H9 (cell line): ENCODE results near the gene UCKL1. TPM values are rescaled to one million over a fixed set of nuclear protein-coding genes. Genes with fewer than 3 reads are reported as not detected.
"Not testable (repeated sequence)": the region's sequence is repeated elsewhere in the genome, so short reads cannot be mapped to it uniquely, and the experiment has no call there.

Experiments
- DNase-seq: peaks from one replicate; pipeline ENCODE4 v3.0.0-alpha.2; 2017
- H2AFZ ChIP-seq: one replicate; pipeline ENCODE4 v1.6.1; 2013; ENCODE audit warnings: mild to moderate bottlenecking, low read length, control low read depth, moderate library complexity
- H2AK5ac ChIP-seq: 2 replicates; pipeline ENCODE4 v1.6.1; 2013; ENCODE audit warnings: low read length, control low read depth, mixed read lengths; ENCODE audit not compliant: insufficient read length
- H2BK120ac ChIP-seq: one replicate; pipeline ENCODE4 v1.6.1; 2013; ENCODE audit warnings: low read depth, mild to moderate bottlenecking, low read length, control low read depth, inconsistent platforms; ENCODE audit not compliant: poor library complexity, severe bottlenecking
- H2BK12ac ChIP-seq: 2 replicates; pipeline ENCODE4 v1.6.1; 2013; ENCODE audit warnings: low read length, control low read depth, mixed read lengths, low read depth; ENCODE audit not compliant: insufficient read length
- H2BK15ac ChIP-seq: 2 replicates; pipeline ENCODE4 v1.6.1; 2013; ENCODE audit warnings: low read depth, low read length, control low read depth
- H2BK20ac ChIP-seq: one replicate; pipeline ENCODE4 v1.6.1; 2013; ENCODE audit warnings: low read depth, mild to moderate bottlenecking, low read length, control low read depth, inconsistent platforms; ENCODE audit not compliant: poor library complexity, severe bottlenecking
- H2BK5ac ChIP-seq: 2 replicates; pipeline ENCODE4 v1.6.1; 2013; ENCODE audit warnings: low read length, control low read depth, mixed read lengths; ENCODE audit not compliant: insufficient read length
- H3K14ac ChIP-seq: 2 replicates; pipeline ENCODE4 v1.6.1; 2013; ENCODE audit warnings: low read length, control low read depth; ENCODE audit not compliant: insufficient read depth
- H3K18ac ChIP-seq: 2 replicates; pipeline ENCODE4 v1.6.1; 2013; ENCODE audit warnings: low read depth, mild to moderate bottlenecking, mixed read lengths, low read length, control low read depth; ENCODE audit not compliant: insufficient read length
- H3K23ac ChIP-seq: 2 replicates; pipeline ENCODE4 v1.6.1; 2013; ENCODE audit warnings: low read length, control low read depth, mixed read lengths, low read depth; ENCODE audit not compliant: insufficient read length
- H3K23me2 ChIP-seq: 2 replicates; pipeline ENCODE4 v1.6.1; 2013; ENCODE audit warnings: low read depth, mild to moderate bottlenecking, mixed read lengths, low read length, control low read depth; ENCODE audit not compliant: insufficient read length, poor library complexity, severe bottlenecking
- H3K27ac ChIP-seq: 2 replicates; pipeline ENCODE4 v1.5.1; 2013; ENCODE audit warnings: low read length, control low read depth, mixed read lengths, low read depth; ENCODE audit not compliant: insufficient read length
- H3K27me3 ChIP-seq: 2 replicates; pipeline ENCODE4 v1.6.1; 2013; ENCODE audit warnings: low read length, control low read depth, inconsistent platforms; ENCODE audit not compliant: insufficient read depth
- H3K4ac ChIP-seq: 2 replicates; pipeline ENCODE4 v1.6.1; 2013; ENCODE audit warnings: low read depth, mild to moderate bottlenecking, control low read depth, inconsistent platforms, low read length, moderate library complexity
- H3K4me1 ChIP-seq: 2 replicates; pipeline ENCODE4 v1.6.1; 2013; ENCODE audit warnings: low read length, control low read depth, inconsistent platforms; ENCODE audit not compliant: insufficient read depth
- H3K4me2 ChIP-seq: 2 replicates; pipeline ENCODE4 v1.6.1; 2013; ENCODE audit warnings: low read length, control low read depth, mixed read lengths; ENCODE audit not compliant: insufficient read length, insufficient read depth
- H3K56ac ChIP-seq: 2 replicates; pipeline ENCODE4 v1.6.1; 2013; ENCODE audit warnings: low read depth, mild to moderate bottlenecking, mixed read lengths, low read length, control low read depth; ENCODE audit not compliant: insufficient read length
- H3K79me1 ChIP-seq: 2 replicates; pipeline ENCODE4 v1.6.1; 2013; ENCODE audit warnings: low read depth, mild to moderate bottlenecking, moderate library complexity, low read length, control low read depth, inconsistent platforms; ENCODE audit not compliant: insufficient read depth, poor library complexity, severe bottlenecking
- H3K79me2 ChIP-seq: 2 replicates; pipeline ENCODE4 v1.6.1; 2013; ENCODE audit warnings: low read length, control low read depth, inconsistent platforms; ENCODE audit not compliant: insufficient read depth
- H3K9ac ChIP-seq: 2 replicates; pipeline ENCODE4 v1.6.1; 2013; ENCODE audit warnings: low read length, control low read depth, mixed read lengths; ENCODE audit not compliant: insufficient read length; ENCODE audit errors: extremely low read depth
- H3K9me3 ChIP-seq: one replicate; pipeline ENCODE4 v1.6.1; 2013; ENCODE audit warnings: low read depth, low read length, inconsistent platforms; ENCODE audit not compliant: control insufficient read depth
- H3T11ph ChIP-seq: one replicate; pipeline ENCODE4 v1.6.1; 2013; ENCODE audit warnings: mild to moderate bottlenecking, low read length, control low read depth, inconsistent platforms
- H4K20me1 ChIP-seq: one replicate; pipeline ENCODE4 v1.6.1; 2013; ENCODE audit not compliant: control insufficient read depth, insufficient read length, insufficient read depth
- H4K5ac ChIP-seq: 2 replicates; pipeline ENCODE4 v1.6.1; 2013; ENCODE audit warnings: low read depth, mild to moderate bottlenecking, mixed read lengths, low read length, control low read depth; ENCODE audit not compliant: insufficient read length
- H4K8ac ChIP-seq: replicated peaks from 2 replicates; pipeline ENCODE4 v1.6.1; 2013; ENCODE audit warnings: low read length, control low read depth, mixed read lengths, low read depth; ENCODE audit not compliant: insufficient read length
- H4K91ac ChIP-seq: 2 replicates; pipeline ENCODE4 v1.6.1; 2013; ENCODE audit warnings: low read depth, mild to moderate bottlenecking, moderate library complexity, mixed read lengths, low read length, control low read depth; ENCODE audit not compliant: insufficient read length
- H3K27ac Mint-ChIP-seq, 3 experiments: 2 replicates in 2 of 3; 3 replicates in 1 of 3; pipeline ENCODE4 v1.8.0; 2020 to 2021; ENCODE audit warnings: mixed read lengths in 3 of 3, mild to moderate bottlenecking in 1 of 3, moderate library complexity in 1 of 3
- H3K27me3 Mint-ChIP-seq: 2 replicates; pipeline ENCODE4 v1.8.0; 2021; ENCODE audit warnings: low read depth, mild to moderate bottlenecking, moderate library complexity, mixed read lengths
- H3K36me3 Mint-ChIP-seq, 3 experiments: 2 replicates in 2 of 3; 3 replicates in 1 of 3; pipeline ENCODE4 v1.8.0; 2020 to 2021; ENCODE audit warnings: low read depth in 3 of 3, mixed read lengths in 3 of 3; ENCODE audit not compliant: insufficient read depth in 1 of 3
- H3K4me1 Mint-ChIP-seq, 2 experiments: 2 replicates each; pipeline ENCODE4 v1.8.0; 2020; ENCODE audit warnings: mixed read lengths in 2 of 2
- H3K4me3 Mint-ChIP-seq, 2 experiments: 2 replicates in 1 of 2; 3 replicates in 1 of 2; pipeline ENCODE4 v1.8.0; 2020 to 2021; ENCODE audit warnings: mild to moderate bottlenecking in 2 of 2, mixed read lengths in 2 of 2, moderate library complexity in 1 of 2
- H3K9me3 Mint-ChIP-seq, 2 experiments: 2 replicates in 1 of 2; 3 replicates in 1 of 2; pipeline ENCODE4 v1.8.0; 2020; ENCODE audit warnings: mild to moderate bottlenecking in 2 of 2, mixed read lengths in 2 of 2, moderate library complexity in 1 of 2
- WGBS: extraction: QIAGEN DNeasy Blood & Tissue Kit; methylation state at CpG from one replicate; pipeline ENCODE4 v1.1.7; 2013; ENCODE audit warnings: missing lambda C conversion rate, low lambda C conversion rate, mixed read lengths; ENCODE audit not compliant: insufficient read length; ENCODE audit errors: extremely low coverage; 5-methylcytosine and 5-hydroxymethylcytosine counted together
- total RNA-seq: library from RNA; stranded (reverse); gene quantifications from 2 replicates; pipeline ENCODE4 v1.2.1, GENCODE V29; 2021
- TF ChIP-seq, protein P1 (sequence below): fragments of 200-600 bp; sonication (generic); conservative IDR thresholded peaks from 3 replicates; pipeline ENCODE4 v1.8.0; 2021; ENCODE audit warnings: antibody characterized with exemption, mild to moderate bottlenecking

UCKL1 gene
- total RNA-seq, 1 experiment from 2014 or later: 40.9 TPM

DNA sequence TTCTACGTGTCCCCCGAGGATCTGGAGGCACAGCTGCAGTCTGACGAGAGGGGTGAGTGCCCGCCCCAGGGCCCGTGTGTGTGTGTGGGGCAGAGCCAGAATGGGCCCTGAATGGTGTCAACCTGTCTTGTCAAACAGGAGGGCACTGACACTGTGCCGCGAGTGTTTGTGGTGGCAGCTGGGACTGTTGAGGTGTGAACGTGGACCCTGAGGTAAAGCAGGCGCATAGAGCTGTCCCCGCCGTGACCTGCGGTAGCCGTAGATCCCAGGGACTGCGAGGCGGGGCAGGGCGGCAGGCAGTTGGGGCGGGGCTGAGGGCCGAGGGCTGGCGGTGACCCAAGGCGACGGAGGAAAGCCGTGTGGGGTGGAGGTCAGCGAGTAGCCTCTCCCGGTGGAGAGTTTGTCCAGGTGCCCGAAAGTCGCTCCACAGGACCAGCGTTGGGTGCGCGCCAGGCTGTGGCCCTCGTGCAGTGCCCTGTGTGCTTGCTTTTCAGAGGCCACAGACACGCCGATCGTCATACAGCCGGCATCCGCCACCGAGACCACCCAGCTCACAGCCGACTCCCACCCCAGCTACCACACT, 25.2 kb downstream of the UCKL1 start:
- Histone ChIP-seq H4K20me1 (no peaks in the 10 kb centered on the region), H3K18ac (no peak overlapping the region), H3K27me3 (no peaks in the 10 kb centered on the region), H2AFZ (no peak overlapping the region), H2BK12ac (no peak overlapping the region), H3K23me2 (no peaks in the 10 kb centered on the region), H3K79me1 (no peaks in the 10 kb centered on the region), H2BK120ac (no peak overlapping the region), H2BK5ac (no peak overlapping the region), H3K4me2 (no peak overlapping the region), H3K14ac (no peak overlapping the region), H3K4me1 (no peaks in the 10 kb centered on the region), H4K8ac (no peak overlapping the region), H2BK20ac (no peak overlapping the region), H3K23ac (no peak overlapping the region), H2AK5ac (no peak overlapping the region), H2BK15ac (no peak overlapping the region), H3K79me2 (0 out of 2 replicates have a peak, but pooled peaks cover 4% of the 10 kb centered on the region), H3T11ph (no peak overlapping the region), H3K56ac (no peak overlapping the region), H4K5ac (no peak overlapping the region), H3K9me3 (no peaks in the 10 kb centered on the region), H3K9ac (no peak overlapping the region), H3K27ac (no peak overlapping the region), H3K4ac (no peak overlapping the region), H4K91ac (no peak overlapping the region)
- H3K36me3 Mint-ChIP-seq: peaks cover 35 to 69% (median 68%) of the 10 kb centered on the region in 3 experiments
- TF ChIP-seq, protein P1, sequence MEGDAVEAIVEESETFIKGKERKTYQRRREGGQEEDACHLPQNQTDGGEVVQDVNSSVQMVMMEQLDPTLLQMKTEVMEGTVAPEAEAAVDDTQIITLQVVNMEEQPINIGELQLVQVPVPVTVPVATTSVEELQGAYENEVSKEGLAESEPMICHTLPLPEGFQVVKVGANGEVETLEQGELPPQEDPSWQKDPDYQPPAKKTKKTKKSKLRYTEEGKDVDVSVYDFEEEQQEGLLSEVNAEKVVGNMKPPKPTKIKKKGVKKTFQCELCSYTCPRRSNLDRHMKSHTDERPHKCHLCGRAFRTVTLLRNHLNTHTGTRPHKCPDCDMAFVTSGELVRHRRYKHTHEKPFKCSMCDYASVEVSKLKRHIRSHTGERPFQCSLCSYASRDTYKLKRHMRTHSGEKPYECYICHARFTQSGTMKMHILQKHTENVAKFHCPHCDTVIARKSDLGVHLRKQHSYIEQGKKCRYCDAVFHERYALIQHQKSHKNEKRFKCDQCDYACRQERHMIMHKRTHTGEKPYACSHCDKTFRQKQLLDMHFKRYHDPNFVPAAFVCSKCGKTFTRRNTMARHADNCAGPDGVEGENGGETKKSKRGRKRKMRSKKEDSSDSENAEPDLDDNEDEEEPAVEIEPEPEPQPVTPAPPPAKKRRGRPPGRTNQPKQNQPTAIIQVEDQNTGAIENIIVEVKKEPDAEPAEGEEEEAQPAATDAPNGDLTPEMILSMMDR: no peak
- peak overlapping the region in 1 of 2 experiments; percentile 42; a peak in 2 of 5 replicates for H3K4me3 Mint-ChIP-seq
- H3K27ac Mint-ChIP-seq: no peak overlapping the region
- DNase-seq: no peak
- WGBS: no CpG with 5 or more reads among the region's 37 CpGs
- no peaks in the 10 kb centered on the region for H3K27me3 Mint-ChIP-seq
- H3K4me1 Mint-ChIP-seq: no peaks in the 10 kb centered on the region
- H3K9me3 Mint-ChIP-seq: no peaks in the 10 kb centered on the region

DNA sequence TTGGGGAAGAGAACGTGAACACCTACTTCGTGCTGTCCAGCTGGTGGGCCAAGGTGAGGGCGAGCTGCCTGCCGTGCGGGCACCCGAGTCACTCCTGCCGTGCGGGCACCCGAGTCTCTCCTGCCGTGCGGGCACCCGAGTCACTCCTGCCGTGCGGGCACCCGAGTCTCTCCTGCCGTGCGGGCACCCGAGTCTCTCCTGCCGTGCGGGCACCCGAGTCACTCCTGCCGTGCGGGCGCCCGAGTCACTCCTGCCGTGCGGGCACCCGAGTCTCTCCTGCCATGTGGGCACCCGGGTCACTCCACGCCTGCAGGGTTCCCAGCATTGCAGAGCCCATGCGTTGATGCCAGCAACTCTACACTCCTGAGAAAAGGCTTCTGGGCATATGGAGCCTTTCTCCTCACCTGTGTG, 26.7 kb downstream of the UCKL1 start:
- H3K27me3 ChIP-seq, DNase-seq, H4K8ac ChIP-seq, H3T11ph ChIP-seq, H2AK5ac ChIP-seq, H3K56ac ChIP-seq, H2BK5ac ChIP-seq, H3K14ac ChIP-seq, H2BK12ac ChIP-seq, H4K91ac ChIP-seq, H3K79me2 ChIP-seq, H2BK120ac ChIP-seq, H3K79me1 ChIP-seq, H3K9me3 Mint-ChIP-seq, H3K4me3 Mint-ChIP-seq, H2BK20ac ChIP-seq, H3K4me1 ChIP-seq, H3K4ac ChIP-seq, H3K9ac ChIP-seq, H3K27ac ChIP-seq, H4K5ac ChIP-seq, H3K18ac ChIP-seq, H3K27me3 Mint-ChIP-seq, H3K4me1 Mint-ChIP-seq, H3K27ac Mint-ChIP-seq, H3K23me2 ChIP-seq, H3K9me3 ChIP-seq, H3K4me2 ChIP-seq, H2BK15ac ChIP-seq, H3K23ac ChIP-seq, H4K20me1 ChIP-seq, H2AFZ ChIP-seq: not testable (repeated sequence)
- no CpG with 5 or more reads among the region's 31 CpGs for WGBS
- peaks cover 34 to 61% (median 53%) of the 10 kb centered on the region in 3 experiments for H3K36me3 Mint-ChIP-seq
